ENCODE results near the gene PET100.

PET100 gene

DNA sequence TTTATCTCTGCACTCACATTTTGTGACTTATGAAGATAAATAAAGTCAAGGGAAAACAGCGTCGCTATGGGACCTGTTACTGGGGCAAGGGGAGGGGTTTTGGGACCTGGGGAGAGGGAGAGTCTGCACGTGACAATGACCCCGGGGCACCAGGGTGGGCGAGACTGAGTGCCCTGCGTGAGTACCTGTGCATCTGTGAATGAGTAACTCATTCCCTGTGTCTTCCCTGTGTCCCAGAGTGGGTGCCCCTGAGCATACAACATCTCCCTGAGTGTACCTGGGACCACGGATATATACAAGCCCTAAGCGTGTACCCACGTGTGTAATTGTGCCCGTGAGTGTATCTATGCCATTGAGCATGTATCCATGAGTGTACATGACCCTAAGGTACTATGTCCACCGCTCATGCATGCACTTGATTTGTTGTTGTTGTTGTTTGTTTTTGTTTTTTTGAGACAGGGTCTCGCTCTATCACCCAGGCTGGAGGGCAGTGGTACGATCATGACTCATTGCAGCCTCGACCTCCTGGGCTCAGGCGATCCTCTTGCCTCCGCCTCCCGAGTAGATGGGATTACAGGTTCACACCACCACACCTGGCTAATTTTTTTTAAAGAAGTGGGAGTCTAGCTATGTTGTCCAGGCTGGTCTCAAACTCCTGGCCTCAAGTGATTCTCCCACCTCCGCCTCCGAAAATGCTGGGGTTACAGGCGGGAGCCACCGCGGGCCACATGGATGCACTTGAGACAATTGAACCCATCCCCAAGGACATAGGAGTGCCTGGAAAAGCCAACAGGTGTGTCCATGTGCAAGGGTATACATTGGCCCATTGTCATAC is 50.4 kb downstream of the PET100 start:
- DNase-seq (ENCODE audit: low spot score): no peak

DNA sequence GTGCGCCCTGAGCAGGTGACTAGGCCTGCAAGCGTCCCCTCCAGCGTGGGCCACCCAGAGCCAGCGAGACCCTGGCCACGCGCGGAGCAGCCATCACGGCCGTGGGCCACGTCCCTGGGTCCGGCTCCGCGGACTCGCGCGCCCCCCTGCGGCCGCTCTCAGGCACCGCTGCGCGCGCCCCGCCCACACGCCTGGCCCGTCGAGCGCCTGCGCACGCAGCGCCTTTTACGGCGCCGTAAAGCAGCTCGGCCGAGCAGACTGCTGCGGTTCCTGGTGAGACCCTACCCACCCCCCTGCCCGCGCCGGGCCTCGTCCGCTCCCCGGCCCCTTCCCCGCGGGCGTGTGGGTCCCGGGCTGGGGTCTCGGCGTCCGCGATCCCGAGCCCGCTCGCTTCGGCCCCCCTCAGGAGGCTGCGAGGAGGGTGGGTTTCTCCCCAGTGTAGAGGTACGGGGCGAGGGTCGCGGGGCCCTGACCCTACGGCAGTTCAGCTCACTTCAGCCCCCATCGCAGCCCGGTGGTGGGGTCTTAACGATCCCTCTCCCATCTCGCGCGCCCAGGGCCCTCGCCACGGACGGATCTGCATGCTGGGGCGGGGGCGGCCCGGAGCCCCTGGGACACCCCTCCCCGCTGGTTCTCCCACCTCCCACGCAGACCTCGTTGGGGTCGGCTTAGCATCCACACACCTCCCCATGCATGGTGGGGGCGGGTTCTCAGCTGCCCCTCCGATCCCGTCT is 51.2 kb downstream of the PET100 start, which contains the start of gene TRAPPC5:
Gene TRAPPC5, plus strand, starts transcription at position 228 of the 734 bp plus-strand sequence. CDS start 1,421 bp downstream, outside the sequence.
- peak; percentile 90 for DNase-seq (ENCODE audit: low spot score)
